Choroid plexus epithelial cell (primary cell): Measurements from ENCODE around the gene SV2A.
"Not testable (repeated sequence)": the region's sequence is repeated elsewhere in the genome, so short reads cannot be mapped to it uniquely, and the experiment has no call there.

ENCODE experiments used
- DNase-seq: peaks from one replicate; pipeline ENCODE4 v3.0.0-alpha.2; 2010; ENCODE audit warnings: low read depth
- H3K4me3 ChIP-seq: 2 replicates; pipeline ENCODE4 v1.5.1; 2011; ENCODE audit warnings: low read depth, mild to moderate bottlenecking, control low read depth, low read length, moderate library complexity
- TF ChIP-seq, protein P1 (sequence below): conservative IDR thresholded peaks from 2 replicates; pipeline ENCODE4 v1.5.1; 2011; ENCODE audit warnings: low read depth, mild to moderate bottlenecking, control low read depth, inconsistent platforms, low read length, moderate library complexity

Gene SV2A

DNA sequence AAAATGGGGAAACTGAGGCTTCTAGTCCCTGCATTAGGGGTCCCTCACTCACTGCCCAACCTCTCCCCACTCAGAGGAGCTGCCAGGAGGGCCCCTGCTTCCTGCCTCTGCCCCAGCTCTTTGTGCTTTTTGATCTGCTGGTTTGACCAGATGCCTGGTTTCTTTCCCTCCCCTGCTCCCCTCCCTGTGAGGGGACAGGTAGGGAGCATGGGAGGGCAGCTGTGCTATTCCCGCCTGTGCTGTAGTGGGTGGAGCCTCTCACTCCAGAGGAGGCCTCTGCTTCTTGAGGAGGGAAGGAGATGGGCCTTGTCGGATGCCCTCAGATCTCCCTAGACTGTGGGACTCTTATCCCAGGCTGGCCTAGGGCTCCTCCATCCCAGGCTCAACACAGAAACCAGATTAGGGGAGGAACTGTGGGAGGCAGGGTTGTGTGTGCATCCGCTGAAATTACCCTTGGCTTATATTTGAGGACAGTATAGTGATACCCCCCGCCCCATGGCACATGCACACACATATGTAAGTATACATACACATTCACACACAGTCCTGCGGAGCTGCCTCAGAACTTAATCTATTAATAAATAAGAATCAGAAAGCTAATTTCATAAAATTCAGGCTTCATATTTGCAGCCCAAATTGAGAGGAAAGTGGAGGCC is 13.7 kb downstream of the SV2A start:
- no peak overlapping the region for H3K4me3 ChIP-seq
- DNase-seq = no peak
- TF ChIP-seq, protein P1, sequence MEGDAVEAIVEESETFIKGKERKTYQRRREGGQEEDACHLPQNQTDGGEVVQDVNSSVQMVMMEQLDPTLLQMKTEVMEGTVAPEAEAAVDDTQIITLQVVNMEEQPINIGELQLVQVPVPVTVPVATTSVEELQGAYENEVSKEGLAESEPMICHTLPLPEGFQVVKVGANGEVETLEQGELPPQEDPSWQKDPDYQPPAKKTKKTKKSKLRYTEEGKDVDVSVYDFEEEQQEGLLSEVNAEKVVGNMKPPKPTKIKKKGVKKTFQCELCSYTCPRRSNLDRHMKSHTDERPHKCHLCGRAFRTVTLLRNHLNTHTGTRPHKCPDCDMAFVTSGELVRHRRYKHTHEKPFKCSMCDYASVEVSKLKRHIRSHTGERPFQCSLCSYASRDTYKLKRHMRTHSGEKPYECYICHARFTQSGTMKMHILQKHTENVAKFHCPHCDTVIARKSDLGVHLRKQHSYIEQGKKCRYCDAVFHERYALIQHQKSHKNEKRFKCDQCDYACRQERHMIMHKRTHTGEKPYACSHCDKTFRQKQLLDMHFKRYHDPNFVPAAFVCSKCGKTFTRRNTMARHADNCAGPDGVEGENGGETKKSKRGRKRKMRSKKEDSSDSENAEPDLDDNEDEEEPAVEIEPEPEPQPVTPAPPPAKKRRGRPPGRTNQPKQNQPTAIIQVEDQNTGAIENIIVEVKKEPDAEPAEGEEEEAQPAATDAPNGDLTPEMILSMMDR = no peak

DNA sequence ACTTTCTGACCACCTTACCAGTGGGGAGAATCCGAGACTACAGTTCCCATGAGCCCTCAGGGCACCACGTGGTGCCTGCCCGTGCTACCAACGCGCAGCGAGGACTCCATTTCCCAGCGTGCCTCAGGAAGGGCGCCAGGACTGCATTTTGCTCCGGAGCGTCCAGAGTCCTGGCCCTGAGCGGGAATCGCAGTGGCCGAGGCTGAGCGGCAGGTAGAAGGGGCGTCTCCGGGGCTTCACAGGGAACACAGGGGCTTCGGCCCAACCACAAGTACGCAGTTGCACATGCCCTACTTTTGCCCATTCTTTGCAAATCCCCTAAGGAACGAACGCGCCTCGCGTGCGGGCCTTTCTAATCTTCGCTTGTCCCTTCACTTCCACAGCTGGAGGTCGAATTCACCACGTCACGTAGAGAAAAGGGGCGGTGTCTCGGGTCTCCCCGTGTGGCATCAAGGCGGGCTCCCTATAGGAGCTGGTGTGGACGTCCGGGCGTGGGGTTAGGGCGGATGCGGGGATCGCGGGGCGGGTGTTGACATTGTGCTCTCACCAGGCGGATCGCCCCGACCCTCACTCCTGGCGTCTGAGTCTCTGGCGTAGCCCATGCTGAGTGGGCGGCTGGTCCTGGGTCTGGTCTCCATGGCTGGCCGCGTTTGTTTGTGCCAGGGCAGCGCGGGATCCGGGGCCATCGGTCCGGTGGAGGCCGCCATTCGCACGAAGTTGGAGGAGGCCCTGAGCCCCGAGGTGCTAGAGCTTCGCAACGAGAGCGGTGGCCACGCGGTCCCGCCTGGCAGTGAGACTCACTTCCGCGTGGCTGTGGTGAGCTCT is 18.0 kb downstream of the SV2A start, which contains the start of gene BOLA1:
BOLA1 (plus strand) TSS at position 109 of the 825 bp plus-strand sequence; CDS start at position 601, 492 bp downstream.
- TF ChIP-seq, protein P1 = no peak
- peak; percentile 94 for DNase-seq
- H3K4me3 ChIP-seq = peak within 1 kb of the TSS; percentile 61

DNA sequence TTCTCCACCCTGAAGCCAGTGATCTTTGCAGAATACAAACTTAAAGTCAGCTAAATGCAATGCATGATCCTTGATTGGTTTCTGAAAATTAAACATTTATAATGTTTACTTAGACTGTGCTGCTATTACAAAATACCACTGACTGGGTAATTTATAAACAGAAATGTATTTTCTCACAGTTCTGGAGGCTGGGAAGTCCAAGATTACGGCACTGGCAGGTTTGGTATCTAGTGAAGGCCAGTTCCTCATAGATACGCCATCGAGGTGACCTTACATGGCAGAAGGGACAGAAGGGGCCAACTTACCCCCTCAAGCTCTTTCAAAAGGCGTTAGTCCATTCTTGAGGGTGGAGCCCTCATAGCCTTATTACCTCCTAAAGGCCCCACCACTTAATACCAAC is 21.1 kb downstream of the SV2A start:
- TF ChIP-seq, protein P1 = no peak
- DNase-seq = no peak
- no peak overlapping the region for H3K4me3 ChIP-seq

DNA sequence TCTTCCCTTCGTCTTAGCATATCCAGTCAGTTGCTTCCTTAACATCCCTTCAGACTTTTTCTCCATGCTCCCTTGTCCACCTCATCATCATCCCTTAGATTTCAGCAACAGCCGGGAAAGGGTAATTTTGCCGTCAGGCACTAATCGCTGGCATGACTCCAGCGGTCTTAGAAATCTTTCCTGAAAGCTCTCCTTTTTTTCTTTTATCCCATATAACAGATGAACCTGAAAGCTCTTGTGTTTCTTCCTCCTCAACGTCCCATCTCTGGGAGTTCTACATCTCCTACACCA is 28.7 kb downstream of the SV2A start:
- peak; percentile 50 for DNase-seq
- TF ChIP-seq, protein P1 = no peak
- H3K4me3 ChIP-seq = peak overlapping the region; percentile 66

DNA sequence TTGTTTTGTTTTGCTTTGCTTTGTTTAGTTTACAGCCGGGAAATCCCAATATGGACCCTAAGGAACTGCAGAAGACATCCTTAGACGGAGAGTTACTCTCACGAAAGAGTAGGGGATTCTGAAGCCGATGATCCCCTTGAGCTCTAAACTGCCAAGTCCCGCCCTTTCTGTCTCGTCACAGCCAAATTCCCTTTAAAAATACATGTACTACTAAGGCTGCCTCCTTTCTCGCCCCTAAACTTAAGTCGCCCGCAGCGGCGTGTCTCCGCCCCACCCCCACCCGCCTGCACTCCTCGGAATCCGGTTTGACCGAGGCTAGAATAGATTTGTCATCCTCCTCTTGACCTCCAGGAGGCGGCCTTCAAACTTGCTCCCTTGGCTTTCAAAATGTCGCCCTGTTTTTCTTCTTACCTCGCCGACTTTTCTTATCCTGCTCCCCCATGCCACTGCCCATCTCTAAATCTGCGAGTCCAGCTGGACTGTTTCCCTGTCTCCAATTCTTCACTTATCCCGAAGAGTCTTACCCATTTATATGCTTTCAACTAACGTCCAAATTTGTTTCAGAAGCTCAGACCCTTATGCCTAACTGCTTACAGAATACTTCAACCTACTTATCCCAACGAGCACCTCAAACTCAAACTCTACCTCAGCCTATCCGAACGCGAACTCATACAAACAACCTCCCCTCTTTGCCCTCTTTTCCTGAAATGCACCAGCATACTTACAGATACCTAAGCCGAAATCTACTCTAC is 29.2 kb downstream of the SV2A start:
- H3K4me3 ChIP-seq = peak overlapping the region; percentile 66
- TF ChIP-seq, protein P1 = peak; percentile 70
- peak; percentile 94 for DNase-seq

DNA sequence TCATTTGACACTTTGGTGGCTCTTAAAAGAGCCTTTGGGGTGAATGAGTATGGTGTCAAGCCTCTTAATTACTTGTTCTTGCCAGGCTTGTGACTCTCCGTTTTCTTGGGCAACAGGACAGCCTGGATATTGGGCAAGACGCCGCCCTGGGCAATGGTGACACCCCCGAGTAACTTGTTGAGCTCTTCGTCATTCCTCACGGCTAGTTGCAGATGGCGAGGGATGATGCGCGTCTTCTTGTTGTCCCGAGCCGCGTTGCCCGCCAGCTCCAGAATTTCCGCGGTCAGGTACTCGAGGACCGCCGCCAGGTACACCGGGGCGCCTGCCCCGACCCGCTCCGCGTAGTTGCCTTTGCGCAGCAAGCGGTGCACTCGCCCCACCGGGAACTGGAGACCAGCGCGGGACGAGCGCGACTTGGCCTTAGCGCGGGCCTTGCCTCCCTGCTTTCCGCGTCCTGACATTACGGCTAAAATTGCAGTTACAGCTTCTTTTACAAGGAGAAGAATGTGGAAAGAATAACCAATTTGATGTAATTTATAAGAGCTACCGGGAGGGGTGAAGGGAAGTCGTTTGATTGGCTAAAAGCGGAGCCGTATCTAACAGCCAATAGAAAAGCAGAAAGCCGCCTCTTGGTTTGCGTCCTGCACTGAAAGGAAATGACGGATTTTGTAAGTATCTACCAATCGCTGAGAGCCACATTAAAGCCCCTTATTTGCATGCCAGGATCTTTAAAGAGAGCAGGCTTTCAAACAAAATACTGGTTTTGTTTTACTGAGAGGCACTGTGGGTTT is 30.0 kb downstream of the SV2A start:
- TF ChIP-seq, protein P1 = no peak
- peak overlapping the region; percentile 72 for H3K4me3 ChIP-seq
- peak; percentile 99 for DNase-seq

DNA sequence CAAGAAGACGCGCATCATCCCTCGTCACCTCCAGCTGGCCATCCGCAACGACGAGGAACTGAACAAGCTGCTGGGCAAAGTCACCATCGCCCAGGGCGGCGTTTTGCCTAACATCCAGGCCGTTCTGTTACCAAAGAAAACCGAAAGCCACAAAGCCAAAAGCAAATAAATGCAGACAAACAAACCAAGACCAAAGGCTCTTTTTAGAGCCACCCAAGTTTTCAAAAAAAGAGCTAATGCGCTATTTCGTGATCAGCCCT is 30.5 kb downstream of the SV2A start:
- peak overlapping the region; percentile 72 for H3K4me3 ChIP-seq
- DNase-seq = not testable (repeated sequence)
